DMS114 treated with DMSO at 0.1 percent for 48 hours (cell line): Measurements from ENCODE around the gene MLLT1.

Experiments
- DNase-seq: peaks from one replicate; lab custom pipeline; 2025; ENCODE audit not compliant: unreplicated experiment; lab: John Stamatoyannopoulos, UW

Gene MLLT1

DNA sequence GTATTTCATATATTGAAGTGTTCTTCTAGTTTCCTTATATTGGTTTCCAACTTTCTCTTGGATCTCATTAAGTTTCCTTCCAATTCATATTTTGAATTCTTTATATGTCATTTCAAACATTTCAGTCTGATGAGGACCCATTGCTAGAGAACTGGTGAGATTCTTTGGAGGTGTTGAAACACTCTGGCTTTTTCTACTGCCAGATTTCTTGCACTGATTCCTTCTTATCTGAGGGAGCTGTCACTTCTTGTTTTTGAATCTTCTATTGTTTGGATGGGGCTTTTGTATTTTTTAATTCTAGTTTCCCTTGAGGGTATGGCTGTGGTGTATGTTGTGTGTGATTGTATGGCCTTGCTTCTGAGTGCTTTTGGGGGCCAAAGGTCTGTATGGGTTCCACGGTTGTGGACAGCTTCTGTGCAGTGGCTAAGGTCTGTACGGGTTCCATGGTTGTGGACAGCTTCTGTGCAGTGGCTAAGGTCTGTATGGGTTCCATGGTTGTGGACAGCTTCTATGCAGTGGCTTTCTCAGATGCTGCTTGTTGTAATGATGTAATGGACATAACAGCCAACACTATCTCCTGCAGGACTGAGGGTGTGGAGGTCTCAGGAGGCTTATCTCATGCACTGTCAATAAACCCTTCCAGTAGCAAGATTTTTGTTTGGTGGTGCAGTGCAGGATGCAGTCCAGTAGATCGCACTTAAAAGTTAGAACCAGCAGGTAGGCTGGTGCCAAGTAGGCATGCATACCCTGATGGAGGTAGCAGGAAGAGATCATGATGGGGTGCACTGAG is 107.5 kb downstream of the MLLT1 start:
- DNase-seq = no peak

DNA sequence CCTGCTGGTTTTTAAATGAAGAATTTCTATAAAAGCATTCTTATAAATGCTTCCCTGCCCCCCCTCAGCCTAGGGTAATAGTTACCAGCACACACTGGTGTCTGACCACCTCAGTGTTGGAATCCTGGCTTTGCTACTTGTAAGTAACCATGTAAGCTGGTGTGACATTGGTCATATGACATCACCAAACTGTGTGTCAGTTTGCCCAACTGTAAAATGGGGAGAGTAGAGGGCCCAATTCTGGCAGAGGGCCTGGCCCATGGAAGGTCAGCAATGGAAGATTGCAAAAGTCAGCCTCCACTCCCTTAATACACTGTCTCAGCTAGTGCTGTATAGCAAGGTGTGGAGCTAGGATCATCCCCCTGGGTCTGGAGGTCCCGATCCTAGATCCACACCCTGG is 112.7 kb downstream of the MLLT1 start:
- DNase-seq = no peak

DNA sequence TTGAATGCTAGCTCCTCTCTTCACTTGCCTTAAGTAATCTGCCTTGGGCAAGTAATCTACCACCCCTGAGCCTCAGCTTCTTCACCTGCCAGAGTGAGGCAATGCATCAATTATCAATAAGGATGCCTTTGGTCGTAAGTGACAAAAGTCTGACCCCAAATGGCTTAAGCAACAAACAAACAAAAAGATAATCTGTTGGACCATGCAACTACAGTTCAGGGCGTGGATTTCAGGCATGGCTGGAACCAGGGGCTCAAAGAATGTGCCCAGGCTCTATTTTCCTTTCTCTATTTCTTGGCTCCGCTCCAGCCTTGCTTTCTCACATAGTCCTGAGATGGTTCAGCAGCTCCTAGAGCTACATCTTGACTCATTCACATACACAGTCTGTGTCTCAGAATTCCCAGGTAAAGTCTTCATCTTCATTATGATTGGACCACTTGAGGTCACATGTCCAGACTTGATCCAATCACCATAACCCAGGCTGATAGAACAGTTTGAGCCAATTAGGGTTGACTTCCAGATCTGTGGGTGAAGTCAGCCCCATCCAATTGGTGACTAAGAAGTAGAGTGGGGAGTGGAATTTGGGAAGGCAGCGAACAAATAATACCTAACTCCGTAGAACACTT is 114.8 kb downstream of the MLLT1 start:
- DNase-seq = no peak

- no peak for DNase-seq
Measured at GRCh38 chr19:6161271-6161850, 118.4 kb downstream of the MLLT1 start.
